ENCODE results near the gene OAT.

- no peak for TF ChIP-seq CTCF (IDR thresholded peaks at IDR 0.05)
- TF ChIP-seq POLR2A (IDR thresholded peaks at IDR 0.05), result no peak
Observed at GRCh38 chr10:124359336-124359832, 59.3 kb downstream of the OAT start.

Measured in stomach (tissue), 4 donors.